Measurements from ENCODE around the gene HP1BP3. TPM values are rescaled to one million over a fixed set of nuclear protein-coding genes. Genes with fewer than 3 reads are reported as not detected.
"Not testable (repeated sequence)": the region's sequence is repeated elsewhere in the genome, so short reads cannot be mapped to it uniquely, and the experiment has no call there.

HP1BP3 gene
- total RNA-seq, 4 donors from 2014 or later = 138 to 202 (median 148) TPM

DNA sequence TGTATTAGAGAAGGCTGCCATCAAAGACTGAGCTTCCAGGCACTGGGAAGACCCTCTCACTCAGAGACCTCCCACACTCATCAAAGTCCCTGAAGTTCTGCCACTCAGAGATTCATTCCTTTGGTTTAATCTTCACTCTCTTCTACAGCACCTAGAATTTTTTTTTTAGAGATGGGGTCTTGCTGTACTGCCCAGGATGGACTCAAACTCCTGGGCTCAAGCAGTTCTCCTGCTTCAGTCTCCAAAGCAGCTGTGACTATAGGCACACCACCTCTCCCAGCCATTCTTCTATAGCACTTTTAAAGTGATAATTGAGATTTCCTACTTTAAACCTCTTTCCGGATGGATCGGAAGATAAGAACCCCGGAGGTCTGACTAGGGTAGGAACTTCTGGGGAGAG lies 3.7 kb upstream of the HP1BP3 start:
- DNase-seq (ENCODE audit: low spot score) (no peak), ATAC-seq (ENCODE audit: low FRiP score) (no peak)
- TF ChIP-seq CTCF (IDR thresholded peaks at IDR 0.05) = no peak

DNA sequence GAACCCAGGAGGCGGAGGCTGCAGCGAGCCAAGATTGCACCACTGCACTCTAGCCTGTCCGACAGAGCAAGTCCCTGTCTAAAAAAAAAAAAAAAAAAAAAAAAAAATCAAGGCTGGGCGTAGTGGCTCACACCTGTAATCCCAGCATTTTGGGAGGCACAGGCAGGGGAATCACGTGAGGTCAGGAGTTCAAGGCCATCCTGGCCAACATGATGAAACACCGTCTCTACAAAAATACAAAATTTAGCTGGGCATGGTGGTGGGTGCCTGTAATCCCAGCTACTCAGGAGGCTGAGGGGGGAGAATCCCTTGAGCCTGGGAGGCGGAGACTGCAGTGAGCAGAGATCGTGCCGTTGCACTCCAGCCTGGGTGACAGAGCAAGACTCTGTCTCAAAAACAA lies 2.5 kb upstream of the HP1BP3 start:
- not testable (repeated sequence) for DNase-seq (ENCODE audit: low spot score); ATAC-seq (ENCODE audit: low FRiP score)

GRCh38 chr1:20787840-20788795 lies 1.0 kb upstream of the HP1BP3 start:
- ATAC-seq (ENCODE audit: low FRiP score) (no peak), DNase-seq (ENCODE audit: low spot score) (no peak)

DNA sequence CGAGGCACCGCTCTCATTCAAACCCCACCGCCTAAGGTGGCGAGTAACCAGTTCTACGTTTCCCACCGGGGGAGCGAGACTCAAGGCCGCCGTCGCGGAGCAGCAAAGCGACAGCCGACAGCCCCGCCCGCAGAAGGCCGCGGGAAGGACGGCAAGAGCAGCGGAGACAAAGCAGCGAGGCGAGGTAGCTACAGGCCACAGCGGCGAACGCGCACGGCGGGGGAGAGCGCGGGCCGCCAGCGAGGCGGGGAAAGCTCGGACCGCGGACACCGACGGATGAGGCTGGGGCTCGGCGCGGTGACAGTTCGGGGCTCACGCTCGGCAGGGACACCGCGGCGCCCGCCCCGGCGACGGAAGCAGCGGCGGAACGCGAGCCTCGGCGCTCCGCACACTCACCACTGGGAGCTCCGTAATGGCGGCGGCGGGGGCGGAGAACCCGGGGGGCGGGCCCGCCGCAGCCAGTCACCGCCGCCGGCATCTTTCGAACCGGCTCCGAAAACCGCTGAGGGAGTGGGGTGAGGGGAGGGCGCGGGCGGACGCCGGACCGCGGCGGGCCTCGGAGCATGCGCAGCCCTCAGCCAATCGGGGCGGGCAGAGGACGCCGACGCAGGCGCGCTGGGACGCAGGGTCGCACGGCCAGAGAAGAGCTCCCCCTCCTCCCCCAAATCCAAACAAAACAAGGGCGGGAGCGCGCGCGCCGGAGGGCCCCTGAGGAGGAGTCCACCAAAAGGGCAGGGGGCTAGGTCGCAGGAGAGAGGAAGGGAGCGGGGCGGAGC lies 666 bp downstream of the HP1BP3 start:
- TF ChIP-seq CTCF (IDR thresholded peaks at IDR 0.05) = no peak
- DNase-seq (ENCODE audit: low spot score) = peak; percentile 65
- peak; percentile 97 for ATAC-seq (ENCODE audit: low FRiP score)

More at GRCh38 chr1:20787840-20788795, 1.0 kb upstream of the HP1BP3 start:
- no peak for TF ChIP-seq CTCF (IDR thresholded peaks at IDR 0.05)

- no peak for DNase-seq (ENCODE audit: low spot score)
- ATAC-seq (ENCODE audit: low FRiP score) = no peak
Observed at GRCh38 chr1:20785907-20786252, 1.2 kb downstream of the HP1BP3 start.

DNA sequence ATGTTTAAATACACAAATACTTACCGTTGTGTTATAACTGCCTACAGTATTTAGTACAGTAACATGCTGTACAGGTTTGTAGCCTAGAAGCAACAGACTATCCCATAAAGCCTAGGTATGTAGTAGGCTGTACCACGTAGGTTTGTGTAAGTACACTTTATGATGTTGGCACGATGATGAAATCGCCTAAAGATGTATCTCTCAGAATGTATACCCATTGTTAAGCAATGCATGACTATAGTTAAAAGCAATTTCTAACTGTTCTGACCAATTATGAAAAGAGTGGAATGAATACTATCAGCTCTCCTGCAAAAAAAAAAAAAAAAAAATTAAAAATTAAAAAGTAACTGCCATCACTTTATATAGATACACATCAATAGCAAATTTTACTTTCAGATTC lies 11.4 kb downstream of the HP1BP3 start:
- no peak for TF ChIP-seq CTCF (IDR thresholded peaks at IDR 0.05)
- ATAC-seq (ENCODE audit: low FRiP score) = no peak
- DNase-seq (ENCODE audit: low spot score) = no peak

More at GRCh38 chr1:20785907-20786252, 1.2 kb downstream of the HP1BP3 start:
- TF ChIP-seq CTCF (IDR thresholded peaks at IDR 0.05) = no peak

GRCh38 chr1:20771780-20772179 lies 15.3 kb downstream of the HP1BP3 start:
- ATAC-seq (ENCODE audit: low FRiP score) = no peak
- no peak for TF ChIP-seq CTCF (IDR thresholded peaks at IDR 0.05)
- no peak for DNase-seq (ENCODE audit: low spot score)
